ENCODE data around the gene SNORC.
"Not testable (repeated sequence)": the region's sequence is repeated elsewhere in the genome, so short reads cannot be mapped to it uniquely, and the experiment has no call there.

Gene SNORC

DNA sequence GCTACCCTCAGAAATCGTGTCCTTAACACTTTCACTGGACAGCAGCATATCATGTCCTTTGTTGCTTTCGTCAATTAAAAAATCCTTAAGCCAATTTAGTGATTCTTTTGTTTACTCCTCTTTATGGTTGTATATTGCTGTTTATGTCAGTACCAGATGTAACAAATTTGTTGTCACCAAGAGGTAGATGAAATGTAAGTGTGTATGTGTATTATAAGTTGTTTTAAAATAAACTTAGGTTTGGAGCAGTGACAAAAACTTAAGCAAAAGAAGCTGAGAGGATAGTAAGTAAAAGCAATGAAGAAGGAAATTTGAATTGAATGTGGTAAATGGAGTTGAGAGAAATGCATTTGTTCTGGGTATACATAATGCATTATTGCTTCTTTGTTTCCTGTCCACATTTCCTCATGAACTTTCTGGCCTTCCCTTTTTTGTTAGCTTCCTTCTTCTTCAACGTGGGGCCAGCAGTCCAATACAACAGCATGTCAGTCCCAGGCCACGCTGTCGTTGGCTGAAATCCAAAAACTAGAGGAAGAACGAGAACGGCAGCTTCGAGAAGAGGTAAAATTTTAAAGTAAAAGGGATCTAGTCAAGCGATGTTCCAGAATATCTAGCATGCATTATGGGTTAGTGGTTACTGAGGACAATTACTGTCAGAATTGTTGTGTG, 30.5 kb upstream of the SNORC start:
- no peak overlapping the region for H3K4me3 ChIP-seq (ENCODE audit: low read length)
- TF ChIP-seq CTCF (conservative IDR thresholded peaks at IDR 0.05; ENCODE audit: low read depth, low read length): no peak
- DNase-seq (ENCODE audit: low read depth): no peak

DNA sequence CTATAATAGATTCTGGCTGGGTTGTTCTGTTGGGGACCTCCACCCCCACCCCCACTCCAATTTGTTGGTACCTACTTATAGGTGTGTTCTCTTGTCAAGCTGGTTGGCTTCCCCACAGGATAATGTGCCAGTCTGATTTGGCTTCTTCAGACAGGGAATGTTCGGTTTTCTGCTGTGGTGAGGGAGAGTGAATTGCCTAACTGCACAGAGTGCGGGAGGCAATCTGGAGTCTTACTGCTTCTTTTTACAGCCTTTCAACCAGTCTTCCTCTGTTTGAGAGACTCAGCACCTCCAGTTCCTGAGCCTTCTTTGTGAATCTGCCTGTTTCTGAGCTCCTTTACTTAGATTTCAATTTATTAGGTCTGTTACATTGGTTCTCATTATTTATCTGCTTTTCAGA, 27.4 kb upstream of the SNORC start:
- TF ChIP-seq CTCF (conservative IDR thresholded peaks at IDR 0.05; ENCODE audit: low read depth, low read length): no peak
- no peak overlapping the region for H3K4me3 ChIP-seq (ENCODE audit: low read length)
- no peak for DNase-seq (ENCODE audit: low read depth)

GRCh38 chr2:232843834-232844233, 26.2 kb upstream of the SNORC start:
- no peak for DNase-seq (ENCODE audit: low read depth)
- peak; percentile 34 for TF ChIP-seq CTCF (conservative IDR thresholded peaks at IDR 0.05; ENCODE audit: low read depth, low read length)
- no peak overlapping the region for H3K4me3 ChIP-seq (ENCODE audit: low read length)

DNA sequence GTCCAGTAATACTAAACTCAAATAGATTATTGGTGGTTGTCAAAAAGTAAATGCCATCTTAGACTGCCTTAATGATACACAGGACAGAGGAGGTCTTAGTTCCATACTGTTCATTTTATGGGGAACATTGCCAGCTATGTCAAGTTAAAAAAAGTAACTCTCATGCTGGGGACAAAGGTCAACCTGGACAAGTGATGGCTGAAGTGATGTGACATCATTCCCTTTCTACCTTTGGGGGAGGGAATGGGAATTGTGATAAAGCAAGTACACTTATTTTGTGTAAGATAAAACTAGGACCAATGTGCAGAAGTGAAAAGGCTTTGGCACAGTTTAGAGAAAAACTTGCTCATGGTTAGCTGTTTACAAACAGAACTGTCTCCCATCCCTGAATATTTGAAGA, 24.0 kb upstream of the SNORC start:
- no peak for TF ChIP-seq CTCF (conservative IDR thresholded peaks at IDR 0.05; ENCODE audit: low read depth, low read length)
- DNase-seq (ENCODE audit: low read depth): no peak

DNA sequence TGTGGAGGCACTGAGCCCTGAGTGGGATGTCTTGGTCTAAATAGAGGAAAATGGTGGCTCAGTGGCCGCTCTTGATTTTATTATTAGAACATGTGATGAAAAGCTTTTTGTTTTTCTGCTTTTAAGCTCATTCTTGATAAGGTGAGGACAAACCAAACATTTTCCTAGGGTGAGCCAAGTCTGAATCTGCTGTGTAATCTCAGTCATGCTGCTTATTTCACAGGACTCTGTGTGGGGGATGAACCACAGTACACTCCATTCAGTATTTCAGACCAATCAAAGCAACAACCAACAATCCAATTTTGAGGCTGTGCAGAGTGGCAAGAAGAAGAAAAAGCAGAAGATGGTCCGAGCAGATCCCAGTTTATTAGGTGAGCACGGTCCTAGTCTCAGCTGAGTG, 20.0 kb upstream of the SNORC start:
- TF ChIP-seq CTCF (conservative IDR thresholded peaks at IDR 0.05; ENCODE audit: low read depth, low read length): no peak
- DNase-seq (ENCODE audit: low read depth): peak; percentile 46
- H3K4me3 ChIP-seq (ENCODE audit: low read length): no peak overlapping the region

More for the DNA sequence above, 24.0 kb upstream of the SNORC start:
- H3K4me3 ChIP-seq (ENCODE audit: low read length): no peak overlapping the region

DNA sequence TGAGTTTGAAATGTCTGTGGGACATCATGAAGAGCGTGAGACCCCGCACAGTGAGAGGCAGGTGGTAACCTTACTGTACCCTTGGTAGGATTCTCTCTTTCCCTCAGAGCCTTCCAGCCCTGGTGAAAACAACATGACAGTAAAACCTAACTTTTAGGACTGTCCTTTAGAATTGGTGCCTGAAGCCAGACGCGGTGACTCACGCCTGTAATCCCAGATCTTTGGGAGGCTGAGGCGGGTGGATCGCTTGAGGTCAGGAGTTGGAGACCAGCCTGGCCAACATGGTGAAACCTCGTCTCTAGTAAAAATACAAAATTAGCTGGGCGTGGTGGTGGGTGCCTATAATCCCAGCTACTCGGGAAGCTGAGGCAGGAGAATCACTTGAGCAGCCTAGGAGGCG, 18.0 kb upstream of the SNORC start:
- DNase-seq (ENCODE audit: low read depth); H3K4me3 ChIP-seq (ENCODE audit: low read length): not testable (repeated sequence)

GRCh38 chr2:232852676-232853075, 17.4 kb upstream of the SNORC start:
- TF ChIP-seq CTCF (conservative IDR thresholded peaks at IDR 0.05; ENCODE audit: low read depth, low read length): no peak
- no peak for DNase-seq (ENCODE audit: low read depth)
- no peak overlapping the region for H3K4me3 ChIP-seq (ENCODE audit: low read length)

All from retinal pigment epithelial cell (primary cell).